ENCODE measurements around the gene KLRF1.

DNA sequence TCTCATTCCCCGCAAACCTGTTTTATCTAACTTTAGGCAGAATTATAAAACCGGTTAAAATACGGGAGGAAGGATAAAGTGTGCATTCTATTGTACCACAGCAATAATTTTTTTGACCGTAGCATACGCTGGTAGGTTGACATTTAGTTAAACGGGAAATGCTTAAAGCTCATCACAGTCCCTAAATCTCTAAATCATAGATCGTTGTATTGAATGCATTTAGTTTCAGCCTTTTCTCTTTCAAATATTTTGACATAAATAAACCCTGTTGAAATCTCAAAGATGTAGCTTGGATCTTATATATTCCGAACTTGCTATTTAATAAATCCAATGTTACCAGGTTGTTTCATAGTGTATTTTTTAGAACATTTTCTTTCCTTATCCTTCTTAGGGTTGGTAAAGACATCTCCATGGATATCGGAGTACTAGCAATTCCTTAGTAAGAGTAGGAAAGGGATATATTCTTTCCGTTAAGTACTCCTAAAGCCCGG, 41.1 kb downstream of the KLRF1 start:
- TF ChIP-seq, protein P1, sequence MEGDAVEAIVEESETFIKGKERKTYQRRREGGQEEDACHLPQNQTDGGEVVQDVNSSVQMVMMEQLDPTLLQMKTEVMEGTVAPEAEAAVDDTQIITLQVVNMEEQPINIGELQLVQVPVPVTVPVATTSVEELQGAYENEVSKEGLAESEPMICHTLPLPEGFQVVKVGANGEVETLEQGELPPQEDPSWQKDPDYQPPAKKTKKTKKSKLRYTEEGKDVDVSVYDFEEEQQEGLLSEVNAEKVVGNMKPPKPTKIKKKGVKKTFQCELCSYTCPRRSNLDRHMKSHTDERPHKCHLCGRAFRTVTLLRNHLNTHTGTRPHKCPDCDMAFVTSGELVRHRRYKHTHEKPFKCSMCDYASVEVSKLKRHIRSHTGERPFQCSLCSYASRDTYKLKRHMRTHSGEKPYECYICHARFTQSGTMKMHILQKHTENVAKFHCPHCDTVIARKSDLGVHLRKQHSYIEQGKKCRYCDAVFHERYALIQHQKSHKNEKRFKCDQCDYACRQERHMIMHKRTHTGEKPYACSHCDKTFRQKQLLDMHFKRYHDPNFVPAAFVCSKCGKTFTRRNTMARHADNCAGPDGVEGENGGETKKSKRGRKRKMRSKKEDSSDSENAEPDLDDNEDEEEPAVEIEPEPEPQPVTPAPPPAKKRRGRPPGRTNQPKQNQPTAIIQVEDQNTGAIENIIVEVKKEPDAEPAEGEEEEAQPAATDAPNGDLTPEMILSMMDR (IDR thresholded peaks at IDR 0.05): no peak
- TF ChIP-seq EZH2 (IDR thresholded peaks at IDR 0.05; ENCODE audit: borderline replicate concordance, insufficient read depth, low read depth, low read length, poor library complexity, severe bottlenecking): no peak

Data from B cell (primary cell).